HepG2 (cell line): ENCODE results near the gene TMEM187. TPM values are rescaled to one million over a fixed set of nuclear protein-coding genes. Genes with fewer than 3 reads are reported as not detected.

ENCODE experiments used
- ATAC-seq: fragments of 200-7000 bp; cut with Tn5 transposase; 3 replicates; pipeline ENCODE4 v1.9.1; 2020; ENCODE audit warnings: mild to moderate bottlenecking, moderate library complexity
- BruUV-seq: library from RNA; stranded (reverse); fragments of 400-500 nt; replicated peaks from 2 replicates; lab custom pipeline; 2021; lab: Mats Ljungman, UMichigan
- CTCF ChIA-PET: fragments of 300-600 bp; formaldehyde crosslinking; extraction: SDS; loops from one replicate; lab custom pipeline; 2021; ENCODE audit warnings: low total read pairs, inconsistent platforms, low intra/inter-chr PET ratio; lab: Yijun Ruan, JAX
- POLR2A ChIA-PET: fragments of 350-600 bp; sonication (Branson Sonifier 250); formaldehyde crosslinking; loops from one replicate; lab custom pipeline; 2020; ENCODE audit warnings: antibody characterized with exemption, inconsistent platforms; lab: Yijun Ruan, JAX
- DNase-seq: peaks from one replicate; pipeline ENCODE4 v3.0.0-alpha.2; 2015; ENCODE audit warnings: low spot score
- FAIRE-seq: peaks from 3 replicates; lab custom pipeline; 2011; peaks lifted over from hg19 to GRCh38; lab: Jason Lieb, UNC
- H2AFZ ChIP-seq: one replicate; pipeline ENCODE4 v1.6.1; 2011; ENCODE audit warnings: low read length, inconsistent platforms
- H3K27ac ChIP-seq: fragments of 300-600 bp; 3 replicates; pipeline ENCODE4 v1.8.0; 2011; ENCODE audit warnings: mixed run types, mild to moderate bottlenecking, mixed read lengths, low read length, inconsistent platforms; ENCODE audit not compliant: insufficient read depth; ENCODE audit errors: extremely low read length
- H3K27me3 ChIP-seq, 2 experiments: fragments of 200-600 bp in 1 of 2; 2 replicates in 1 of 2; 3 replicates in 1 of 2; pipeline versions ENCODE4 v1.6.0 to v1.8.0; 2011; ENCODE audit warnings: low read length in 2 of 2, mild to moderate bottlenecking in 2 of 2, moderate library complexity in 2 of 2, inconsistent platforms in 1 of 2; ENCODE audit not compliant: insufficient read depth in 2 of 2, control insufficient read depth in 1 of 2
- H3K36me3 ChIP-seq, 2 experiments: fragments of 200-600 bp in 1 of 2; replicated peaks in 1 of 2; 2 replicates in 1 of 2; 3 replicates in 1 of 2; pipeline versions ENCODE4 v1.5.1 to v1.8.0; 2011; ENCODE audit warnings: low read length in 2 of 2, inconsistent platforms in 1 of 2; ENCODE audit not compliant: insufficient read depth in 2 of 2, control insufficient read depth in 1 of 2
- H3K4me1 ChIP-seq: 2 replicates; pipeline ENCODE4 v1.5.1; 2012; ENCODE audit warnings: low read length, inconsistent platforms; ENCODE audit not compliant: insufficient read depth
- H3K4me2 ChIP-seq: 2 replicates; pipeline ENCODE4 v1.6.0; 2011; ENCODE audit warnings: low read depth, low read length, inconsistent platforms
- H3K4me3 ChIP-seq, 3 experiments: fragments of 200-600 bp in 1 of 3; sonication (generic), shearing (Covaris generic) in 1 of 3; replicated peaks in 1 of 3; 2 replicates each; pipeline ENCODE4 v1.5.1; 2011 to 2016; ENCODE audit warnings: low read length in 3 of 3, inconsistent platforms in 2 of 3, low read depth in 2 of 3, mild to moderate bottlenecking in 2 of 3, control low read depth in 1 of 3, mixed read lengths in 1 of 3; ENCODE audit not compliant: insufficient read depth in 1 of 3
- H3K79me2 ChIP-seq: one replicate; pipeline ENCODE4 v1.6.1; 2011; ENCODE audit warnings: low read length, inconsistent platforms; ENCODE audit not compliant: insufficient read depth
- H3K9ac ChIP-seq: 2 replicates; pipeline ENCODE4 v1.6.0; 2011; ENCODE audit warnings: mild to moderate bottlenecking, low read depth, low read length, inconsistent platforms; ENCODE audit not compliant: insufficient read depth
- H3K9me3 ChIP-seq: 2 replicates; pipeline ENCODE4 v1.5.1; 2012; ENCODE audit warnings: mild to moderate bottlenecking, low read length
- H4K20me1 ChIP-seq: 2 replicates; pipeline ENCODE4 v1.6.0; 2011; ENCODE audit warnings: inconsistent platforms, mild to moderate bottlenecking, low read length, moderate library complexity; ENCODE audit not compliant: insufficient read depth
- ATM ChIP-seq: fragments of 450-650 bp; IDR thresholded peaks from 2 replicates; pipeline ENCODE4 v1.7.1; 2017; ENCODE audit warnings: mild to moderate bottlenecking, borderline replicate concordance
- BCL3 ChIP-seq: sonication (generic); formaldehyde crosslinking; IDR thresholded peaks from 2 replicates; pipeline ENCODE4 v1.5.1; 2020; ENCODE audit warnings: mild to moderate bottlenecking, missing genetic modification reagents, moderate library complexity
- CEBPB ChIP-seq: IDR thresholded peaks from 2 replicates; pipeline ENCODE4 v1.6.1; 2011; ENCODE audit warnings: low read depth, low read length, improper control_type of control experiment, borderline replicate concordance
- FOXC1 ChIP-seq: sonication (generic); formaldehyde crosslinking; IDR thresholded peaks from 2 replicates; pipeline ENCODE4 v1.8.0; 2022; ENCODE audit warnings: mild to moderate bottlenecking, missing genetic modification reagents, borderline replicate concordance
- HOXA9 ChIP-seq: sonication (generic); formaldehyde crosslinking; IDR thresholded peaks from 2 replicates; pipeline ENCODE4 v1.8.1; 2022; ENCODE audit warnings: missing genetic modification reagents, mild to moderate bottlenecking, moderate library complexity, borderline replicate concordance
- IRF1 ChIP-seq: sonication (generic); formaldehyde crosslinking; IDR thresholded peaks from 2 replicates; pipeline ENCODE4 v1.4.0; 2020; ENCODE audit warnings: low read depth, mild to moderate bottlenecking, missing genetic modification reagents
- MEF2D ChIP-seq: sonication (generic); formaldehyde crosslinking; IDR thresholded peaks from 2 replicates; pipeline ENCODE4 v1.5.1; 2020; ENCODE audit warnings: mild to moderate bottlenecking, missing genetic modification reagents
- MEIS1 ChIP-seq: sonication (generic); formaldehyde crosslinking; IDR thresholded peaks from 2 replicates; pipeline ENCODE4 v1.9.0; 2021; ENCODE audit warnings: mild to moderate bottlenecking, missing genetic modification reagents, moderate library complexity, borderline replicate concordance
- MXD4 ChIP-seq: IDR thresholded peaks from 2 replicates; pipeline ENCODE4 v1.6.1; 2016; ENCODE audit warnings: mild to moderate bottlenecking, missing biosample characterization, missing genetic modification reagents
- NFE2L1 ChIP-seq: sonication (generic); formaldehyde crosslinking; IDR thresholded peaks from 2 replicates; pipeline ENCODE4 v1.4.0; 2020; ENCODE audit warnings: missing genetic modification reagents, mild to moderate bottlenecking, borderline replicate concordance
- RAD51 ChIP-seq: fragments of 450-650 bp; IDR thresholded peaks from 2 replicates; pipeline ENCODE4 v1.6.1; 2016; ENCODE audit warnings: borderline replicate concordance
- ZHX1 ChIP-seq: sonication (generic); formaldehyde crosslinking; IDR thresholded peaks from 2 replicates; pipeline ENCODE4 v1.8.1; 2022; ENCODE audit warnings: low read depth, mild to moderate bottlenecking, missing genetic modification reagents
- ZNF180 ChIP-seq: sonication (generic); formaldehyde crosslinking; IDR thresholded peaks from 2 replicates; pipeline ENCODE4 v1.4.0; 2020; ENCODE audit warnings: low read depth, missing genetic modification reagents, borderline replicate concordance
- ZNF24 ChIP-seq: fragments of 450-650 bp; IDR thresholded peaks from 2 replicates; pipeline ENCODE4 v1.6.1; 2017; ENCODE audit warnings: antibody characterized with exemption, mild to moderate bottlenecking
- ZNF256 ChIP-seq: sonication (generic); formaldehyde crosslinking; conservative IDR thresholded peaks from 2 replicates; pipeline ENCODE4 v1.4.0; 2020; ENCODE audit warnings: missing genetic modification reagents
- ZNF331 ChIP-seq: sonication (generic); formaldehyde crosslinking; IDR thresholded peaks from 2 replicates; pipeline ENCODE4 v1.4.0; 2020; ENCODE audit warnings: missing genetic modification reagents
- ZNF563 ChIP-seq: sonication (generic); formaldehyde crosslinking; IDR thresholded peaks from 2 replicates; pipeline ENCODE4 v1.8.0; 2022; ENCODE audit warnings: mild to moderate bottlenecking, moderate library complexity, missing genetic modification reagents
- WGBS: methylation state at CpG from one replicate; pipeline ENCODE4 v1.1.6; 2017; ENCODE audit warnings: low lambda C conversion rate; 5-methylcytosine and 5-hydroxymethylcytosine counted together
- in situ Hi-C: cut with HindIII; loops from 2 replicates; pipeline ENCODE4 v1.10.0; 2017; ENCODE audit warnings: low pct_unique_long_range_greater_than_20kb; ENCODE audit not compliant: extremely low pct_ligation_motif_present
- intact Hi-C: fragments of 100-400 bp; cut with micrococcal nuclease; formaldehyde crosslinking; loops from one replicate; pipeline ENCODE4 v1.10.0; 2022; ENCODE audit not compliant: unreplicated experiment
- polyA plus RNA-seq, 8 experiments: library from polyadenylated mRNA; depleted of rRNA in 3 of 8; stranded (reverse) in 7 of 8; unstranded in 1 of 8; fragments of >200 nt; fragmentation: Illumina TruSeq in 4 of 8; extraction: Trizol in 4 of 8; gene quantifications; 2 replicates each; pipeline versions ENCODE4 v1.2.1 to v1.2.3, GENCODE V29; 2011 to 2016; ENCODE audit warnings: low read depth in 4 of 8, missing spikeins in 1 of 8, mixed read lengths in 1 of 8; ENCODE audit not compliant: insufficient read depth in 1 of 8
- total RNA-seq, 5 experiments: library from RNA; depleted of rRNA; stranded (reverse); fragments of >200 nt; fragmentation: Illumina TruSeq; extraction: Trizol; gene quantifications; 2 replicates each; pipeline ENCODE4 v1.2.3, GENCODE V29; 2016; ENCODE audit warnings: low read depth in 1 of 5
- TF ChIP-seq, protein P1 (sequence below): sonication (generic); formaldehyde crosslinking; IDR thresholded peaks from 2 replicates; pipeline ENCODE4 v1.5.0; 2020; ENCODE audit warnings: missing genetic modification reagents, mild to moderate bottlenecking, borderline replicate concordance
- TF ChIP-seq, protein P2 (sequence below): sonication (generic); formaldehyde crosslinking; IDR thresholded peaks from 2 replicates; pipeline ENCODE4 v1.5.1; 2020; ENCODE audit warnings: mild to moderate bottlenecking, missing genetic modification reagents, borderline replicate concordance

TMEM187 gene
- total and polyA plus RNA-seq, 2 of the 13 experiments (the other 11 are each of a cell fraction or from before 2014, with no cell fraction given), result 2.2 to 6.2 TPM

DNA sequence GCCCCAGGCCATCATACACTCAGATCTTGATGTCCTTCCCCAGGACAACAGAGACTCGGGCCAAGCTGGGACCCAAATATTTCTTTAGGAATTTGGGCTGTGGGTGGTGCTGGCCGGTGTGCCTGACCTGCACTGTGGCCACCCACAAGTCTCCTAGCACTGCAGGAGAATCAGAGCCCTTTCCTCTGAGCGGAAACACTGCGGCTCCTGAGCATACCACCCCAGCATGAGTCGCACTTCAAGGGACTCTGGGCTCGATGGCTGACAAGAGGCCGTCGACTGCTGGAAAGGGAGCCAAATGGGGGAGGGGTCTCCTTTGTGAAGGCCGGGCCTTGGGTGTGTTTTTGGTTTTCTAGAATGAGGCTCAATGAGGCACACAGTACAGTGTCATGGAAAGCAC, 60.1 kb downstream of the TMEM187 start:
- no peaks in the 10 kb centered on the region for H3K9me3 ChIP-seq
- FAIRE-seq, result no peak
- DNase-seq, result no peak
- peaks cover 10% of the 10 kb centered on the region for H3K4me1 ChIP-seq
- no peak for TF ChIP-seq RAD51
- no peak for TF ChIP-seq MEIS1 (CRISPR knock-in tag)
- TF ChIP-seq ATM, result no peak
- TF ChIP-seq IRF1, result no peak
- TF ChIP-seq HOXA9 (CRISPR knock-in tag), result no peak
- TF ChIP-seq ZNF331, result no peak
- TF ChIP-seq, protein P1, sequence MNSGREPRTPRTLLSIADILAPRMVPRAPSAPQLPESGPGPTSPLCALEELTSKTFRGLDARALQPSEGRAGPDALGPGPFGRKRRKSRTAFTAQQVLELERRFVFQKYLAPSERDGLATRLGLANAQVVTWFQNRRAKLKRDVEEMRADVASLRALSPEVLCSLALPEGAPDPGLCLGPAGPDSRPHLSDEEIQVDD (CRISPR knock-in tag), result no peak
- no peak for TF ChIP-seq CEBPB
- TF ChIP-seq, protein P2, sequence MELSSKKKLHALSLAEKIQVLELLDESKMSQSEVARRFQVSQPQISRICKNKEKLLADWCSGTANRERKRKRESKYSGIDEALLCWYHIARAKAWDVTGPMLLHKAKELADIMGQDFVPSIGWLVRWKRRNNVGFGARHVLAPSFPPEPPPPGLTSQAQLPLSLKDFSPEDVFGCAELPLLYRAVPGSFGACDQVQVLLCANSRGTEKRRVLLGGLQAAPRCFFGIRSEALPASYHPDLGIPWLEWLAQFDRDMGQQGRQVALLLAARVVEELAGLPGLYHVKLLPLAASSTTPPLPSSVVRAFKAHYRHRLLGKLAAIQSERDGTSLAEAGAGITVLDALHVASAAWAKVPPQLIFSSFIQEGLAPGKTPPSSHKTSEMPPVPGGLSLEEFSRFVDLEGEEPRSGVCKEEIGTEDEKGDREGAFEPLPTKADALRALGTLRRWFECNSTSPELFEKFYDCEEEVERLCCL (CRISPR knock-in tag), result no peak
- TF ChIP-seq NFE2L1, result no peak
- no peak for TF ChIP-seq ZNF563 (CRISPR knock-in tag)
- TF ChIP-seq ZNF180 (CRISPR knock-in tag), result no peak
- no peak for TF ChIP-seq ZNF256 (CRISPR knock-in tag)
- TF ChIP-seq ZHX1, result no peak
- TF ChIP-seq BCL3 (CRISPR knock-in tag), result no peak
- no peak for TF ChIP-seq ZNF24
- TF ChIP-seq MXD4 (CRISPR knock-in tag), result no peak
- no peak for TF ChIP-seq FOXC1 (CRISPR knock-in tag)
- no peak for TF ChIP-seq MEF2D
- in situ Hi-C loops, result no loop called here
- BruUV-seq, result no TSS peak
- no peak overlapping the region for H2AFZ ChIP-seq
- no peaks in the 10 kb centered on the region for H3K27me3 ChIP-seq
- ATAC-seq, result no peak
- intact Hi-C loops, result no loop called here
- no peak overlapping the region for H3K27ac ChIP-seq
- H3K4me2 ChIP-seq, result no peak overlapping the region
- H3K36me3 ChIP-seq, result peaks cover 4 to 18% of the 10 kb centered on the region in 2 experiments; a peak in 4 of 5 replicates
- no peak overlapping the region for H3K4me3 ChIP-seq
- CTCF ChIA-PET, result no interaction called here
- H3K79me2 ChIP-seq, result peaks cover 9% of the 10 kb centered on the region
- WGBS, result 100% methylated on average over 1 of the region's 9 CpGs
- no peak overlapping the region for H3K9ac ChIP-seq
- no peaks in the 10 kb centered on the region for H4K20me1 ChIP-seq
- POLR2A ChIA-PET, result no interaction called here
